ENCODE data around the gene SYNJ1. TPM values are rescaled to one million over a fixed set of nuclear protein-coding genes. Genes with fewer than 3 reads are reported as not detected.

The SYNJ1 gene
- total and polyA plus RNA-seq, 2 experiments from 2014 or later = 1.4 to 4.2 TPM

- TF ChIP-seq EZH2phosphoT487 (IDR thresholded peaks at IDR 0.05; ENCODE audit: unreplicated experiment) = no peak
These were observed 137.7 kb downstream of the SYNJ1 start (continued) for GRCh38 chr21:32590130-32590529.

DNA sequence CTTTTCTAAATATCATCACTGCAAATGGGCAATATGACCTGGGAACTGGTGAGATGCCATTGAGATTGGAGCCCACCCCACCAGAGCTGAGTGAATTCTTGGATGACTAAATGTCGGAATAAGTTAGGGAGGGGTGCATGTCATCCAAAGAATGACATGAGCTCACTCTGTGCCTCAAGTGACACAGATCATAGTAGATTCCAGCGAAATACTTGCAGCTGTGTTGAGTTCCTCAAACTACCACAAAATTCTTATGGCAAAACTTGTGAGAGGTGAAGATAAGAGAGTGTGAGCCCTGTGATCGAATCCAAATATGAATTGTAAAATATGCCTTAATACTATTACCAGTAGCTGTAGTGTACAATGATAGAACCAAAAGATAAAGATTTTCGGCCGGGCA, 140.2 kb downstream of the SYNJ1 start:
- H3K27me3 Mint-ChIP-seq (ENCODE audit: insufficient read depth, low read depth, poor library complexity) = peaks cover 14% of the 10 kb centered on the region
- no peak overlapping the region for H3K27ac Mint-ChIP-seq
- no peaks in the 10 kb centered on the region for H3K79me2 ChIP-seq (replicated peaks; ENCODE audit: insufficient read depth)

More for the DNA sequence above, 140.2 kb downstream of the SYNJ1 start:
- H3K4me1 ChIP-seq (ENCODE audit: insufficient read depth) = no peaks in the 10 kb centered on the region; the same call in 1 of the 2 replicates
- DNase-seq (ENCODE audit: low spot score) = no peak
- no peak overlapping the region for H2AFZ ChIP-seq
- Mint-ChIP-seq H3K36me3 (ENCODE audit: low read depth) (no peaks in the 10 kb centered on the region), H3K9me3 (no peaks in the 10 kb centered on the region), H3K4me1 (peaks cover 9% of the 10 kb centered on the region), H3K4me3 (no peak overlapping the region)
- H3F3A ChIP-seq (replicated peaks; ENCODE audit: low read depth) = no peaks in the 10 kb centered on the region
- no peaks in the 10 kb centered on the region for H3K36me3 ChIP-seq (ENCODE audit: insufficient read depth)
- H3K9me2 ChIP-seq (ENCODE audit: insufficient read depth) = no peaks in the 10 kb centered on the region
- no peak overlapping the region for H3K4me3 ChIP-seq
- H4K20me1 ChIP-seq (replicated peaks; ENCODE audit: insufficient read depth) = no peaks in the 10 kb centered on the region
- no peak for ATAC-seq
- H3K27ac ChIP-seq (ENCODE audit: low read depth) = no peak overlapping the region
- H3K27me3 ChIP-seq (ENCODE audit: insufficient read depth) = no peaks in the 10 kb centered on the region
- H3K4me2 ChIP-seq = no peak overlapping the region
- no peak for TF ChIP-seq NANOG (IDR thresholded peaks at IDR 0.05; ENCODE audit: borderline replicate concordance)
- no peak for TF ChIP-seq STAT1 (IDR thresholded peaks at IDR 0.05; ENCODE audit: unreplicated experiment)
- TF ChIP-seq CREB1 (CRISPR knock-in tag; IDR thresholded peaks at IDR 0.05; ENCODE audit: low read depth) = no peak
- TF ChIP-seq ZNF331 (CRISPR knock-in tag; IDR thresholded peaks at IDR 0.05; ENCODE audit: low read depth) = no peak
- TF ChIP-seq EZH2phosphoT487 (IDR thresholded peaks at IDR 0.05; ENCODE audit: unreplicated experiment) = no peak
- TF ChIP-seq POLR2AphosphoS5 (IDR thresholded peaks at IDR 0.05; ENCODE audit: low read depth) = no peak
- no peak for TF ChIP-seq REST (IDR thresholded peaks at IDR 0.05; ENCODE audit: unreplicated experiment)
- TF ChIP-seq, protein P1, sequence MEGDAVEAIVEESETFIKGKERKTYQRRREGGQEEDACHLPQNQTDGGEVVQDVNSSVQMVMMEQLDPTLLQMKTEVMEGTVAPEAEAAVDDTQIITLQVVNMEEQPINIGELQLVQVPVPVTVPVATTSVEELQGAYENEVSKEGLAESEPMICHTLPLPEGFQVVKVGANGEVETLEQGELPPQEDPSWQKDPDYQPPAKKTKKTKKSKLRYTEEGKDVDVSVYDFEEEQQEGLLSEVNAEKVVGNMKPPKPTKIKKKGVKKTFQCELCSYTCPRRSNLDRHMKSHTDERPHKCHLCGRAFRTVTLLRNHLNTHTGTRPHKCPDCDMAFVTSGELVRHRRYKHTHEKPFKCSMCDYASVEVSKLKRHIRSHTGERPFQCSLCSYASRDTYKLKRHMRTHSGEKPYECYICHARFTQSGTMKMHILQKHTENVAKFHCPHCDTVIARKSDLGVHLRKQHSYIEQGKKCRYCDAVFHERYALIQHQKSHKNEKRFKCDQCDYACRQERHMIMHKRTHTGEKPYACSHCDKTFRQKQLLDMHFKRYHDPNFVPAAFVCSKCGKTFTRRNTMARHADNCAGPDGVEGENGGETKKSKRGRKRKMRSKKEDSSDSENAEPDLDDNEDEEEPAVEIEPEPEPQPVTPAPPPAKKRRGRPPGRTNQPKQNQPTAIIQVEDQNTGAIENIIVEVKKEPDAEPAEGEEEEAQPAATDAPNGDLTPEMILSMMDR (conservative IDR thresholded peaks at IDR 0.05; ENCODE audit: low read depth in 2 of 2) = no peak
- no peak for TF ChIP-seq JUNB (IDR thresholded peaks at IDR 0.05; ENCODE audit: unreplicated experiment)
- no peak for TF ChIP-seq ETS1 (IDR thresholded peaks at IDR 0.05)
